B cell (primary cell): ENCODE measurements around the gene ELOVL3. TPM values are rescaled to one million over a fixed set of nuclear protein-coding genes. Genes with fewer than 3 reads are reported as not detected.

Experiments
- ATAC-seq: fragments of 200-7000 bp; cut with Tn5 transposase; one replicate; pipeline ENCODE4 v1.10.0; 2021; ENCODE audit warnings: low read depth, mild to moderate bottlenecking, moderate number of reproducible peaks, moderate library complexity
- CTCF ChIA-PET: fragments of 350-600 bp; sonication (Branson Sonifier 250); formaldehyde crosslinking; loops from one replicate; lab custom pipeline; 2021; ENCODE audit warnings: antibody characterized with exemption, inconsistent platforms; lab: Charles Lee
- POLR2A ChIA-PET: fragments of 350-600 bp; sonication (Branson Sonifier 250); formaldehyde crosslinking; loops from one replicate; lab custom pipeline; 2021; ENCODE audit warnings: antibody characterized with exemption; lab: Charles Lee
- DNase-seq: peaks from one replicate; pipeline ENCODE4 v3.0.0; 2013
- H2AFZ ChIP-seq: 2 replicates; pipeline ENCODE4 v1.6.1; 2012; ENCODE audit warnings: mild to moderate bottlenecking, low read depth, low read length; ENCODE audit not compliant: insufficient read depth, poor library complexity, severe bottlenecking
- H3K27ac ChIP-seq, 2 donors: 1 replicate in 1 of 2; 2 replicates in 1 of 2; pipeline ENCODE4 v1.5.1; 2012 to 2013; ENCODE audit warnings: low read length in 2 of 2, mild to moderate bottlenecking in 2 of 2, moderate library complexity in 1 of 2
- H3K27me3 ChIP-seq, 4 experiments: fragments of 200-600 bp in 1 of 4; sonication (generic) in 1 of 4; replicated peaks in 1 of 4; 1 replicate in 2 of 4; 2 replicates in 2 of 4; pipeline versions ENCODE4 v1.6.1 to v1.7.0; 2013 to 2016; ENCODE audit warnings: low read length in 3 of 4, mild to moderate bottlenecking in 2 of 4, mixed read lengths in 1 of 4, moderate library complexity in 1 of 4; ENCODE audit not compliant: insufficient read depth in 4 of 4, control insufficient read depth in 3 of 4; ENCODE audit errors: control extremely low read depth in 1 of 4
- H3K36me3 ChIP-seq, 2 experiments: replicated peaks in 1 of 2; 1 replicate in 1 of 2; 2 replicates in 1 of 2; pipeline versions ENCODE4 v1.6.1 to v1.7.1; 2013; ENCODE audit warnings: low read length in 1 of 2; ENCODE audit not compliant: insufficient read depth in 2 of 2, control insufficient read depth in 1 of 2; ENCODE audit errors: control extremely low read depth in 1 of 2, extremely low read depth in 1 of 2
- H3K4me1 ChIP-seq, 2 donors: fragments of 200-600 bp in 1 of 2; sonication (generic) in 1 of 2; 1 replicate in 1 of 2; 2 replicates in 1 of 2; pipeline versions ENCODE4 v1.5.1 to v1.6.1; 2013 to 2017; ENCODE audit warnings: low read length in 2 of 2; ENCODE audit not compliant: control insufficient read depth in 2 of 2, insufficient read depth in 2 of 2
- H3K4me2 ChIP-seq: replicated peaks from 2 replicates; pipeline ENCODE3; 2012; ENCODE audit warnings: mild to moderate bottlenecking, low read depth, low read length; ENCODE audit not compliant: poor library complexity, severe bottlenecking
- H3K4me3 ChIP-seq, 5 experiments: fragments of 200-600 bp in 1 of 5; sonication (generic) in 1 of 5; 1 replicate in 3 of 5; 2 replicates in 2 of 5; pipeline versions ENCODE4 v1.5.1 to v1.7.0; 2011 to 2016; ENCODE audit warnings: low read length in 4 of 5, mild to moderate bottlenecking in 4 of 5, low read depth in 2 of 5, control low read depth in 1 of 5, moderate library complexity in 1 of 5; ENCODE audit not compliant: insufficient read depth in 1 of 5; ENCODE audit errors: control extremely low read depth in 1 of 5, extremely low read depth in 1 of 5
- H3K79me2 ChIP-seq: fragments of 200-600 bp; sonication (generic); one replicate; pipeline ENCODE4 v1.6.0; 2016; ENCODE audit warnings: low read length; ENCODE audit not compliant: control insufficient read depth, insufficient read depth
- H3K9ac ChIP-seq: fragments of 200-600 bp; sonication (generic); 2 replicates; pipeline ENCODE4 v1.6.1; 2017; ENCODE audit warnings: mild to moderate bottlenecking, low read length, moderate library complexity
- H3K9me3 ChIP-seq, 3 donors: one replicate each; pipeline versions ENCODE4 v1.6.1 to v1.7.1; 2013; ENCODE audit warnings: low read length in 2 of 3; ENCODE audit not compliant: control insufficient read depth in 2 of 3, insufficient read depth in 1 of 3; ENCODE audit errors: control extremely low read depth in 1 of 3
- H4K20me1 ChIP-seq: 2 replicates; pipeline ENCODE4 v1.6.0; 2012; ENCODE audit warnings: mild to moderate bottlenecking, low read length; ENCODE audit not compliant: insufficient read depth, control insufficient read depth, poor library complexity, severe bottlenecking
- H3K27ac Mint-ChIP-seq: one replicate; pipeline ENCODE4 v1.8.0; 2021; ENCODE audit warnings: mixed read lengths
- H3K27me3 Mint-ChIP-seq: one replicate; pipeline ENCODE4 v1.8.0; 2021; ENCODE audit warnings: mixed read lengths
- H3K4me1 Mint-ChIP-seq: one replicate; pipeline ENCODE4 v1.8.0; 2021; ENCODE audit warnings: mixed read lengths
- H3K4me3 Mint-ChIP-seq: one replicate; pipeline ENCODE4 v1.8.0; 2021; ENCODE audit warnings: mixed read lengths
- H3K9me3 Mint-ChIP-seq: one replicate; pipeline ENCODE4 v1.8.0; 2022; ENCODE audit warnings: mixed read lengths; ENCODE audit not compliant: insufficient read depth
- CTCF ChIP-seq: fragments of 200-600 bp; IDR thresholded peaks from one replicate; pipeline ENCODE4 v1.8.0; 2022; ENCODE audit warnings: antibody characterized with exemption, mild to moderate bottlenecking
- EZH2 ChIP-seq: IDR thresholded peaks from 2 replicates; pipeline ENCODE4 v1.6.1; 2012; ENCODE audit warnings: borderline replicate concordance, low read depth, mild to moderate bottlenecking, moderate library complexity, low read length; ENCODE audit not compliant: insufficient read depth, poor library complexity, severe bottlenecking
- WGBS: methylation state at CpG from one replicate; pipeline ENCODE4 v1.1.5; 2013; ENCODE audit warnings: missing lambda C conversion rate; ENCODE audit not compliant: insufficient coverage; 5-methylcytosine and 5-hydroxymethylcytosine counted together
- intact Hi-C: fragments of 100-400 bp; cut with micrococcal nuclease; formaldehyde crosslinking; loops from one replicate; pipeline ENCODE4 v1.10.0; 2022
- polyA plus RNA-seq: library from polyadenylated mRNA; depleted of rRNA; stranded (reverse); fragments of >200 nt; gene quantifications from 2 replicates; pipeline ENCODE4 v1.2.3, GENCODE V29; 2012
- total RNA-seq, 2 donors: library from RNA; stranded (reverse); fragments of 120-200 nt in 1 of 2; gene quantifications; 1 replicate in 1 of 2; 2 replicates in 1 of 2; pipeline versions ENCODE4 v1.2.3 to v1.2.4, GENCODE V29; 2013 to 2022

ELOVL3 gene
- total and polyA plus RNA-seq, 2 donors (not counting 1 experiment from before 2014, with no cell fraction given): not detected

GRCh38 chr10:102241032-102241443 lies 14.9 kb downstream of the ELOVL3 start:
- Histone ChIP-seq H3K27ac (no peak overlapping the region), H2AFZ (peak overlapping the region; percentile 76), H3K9ac (peak overlapping the region; percentile 62), H3K36me3 (no peaks in the 10 kb centered on the region), H3K79me2 (peaks cover 13% of the 10 kb centered on the region), H3K4me2 (peak overlapping the region; percentile 93), H3K4me1 (peaks cover 30 to 31% of the 10 kb centered on the region in 2 donors), H3K4me3 (peak overlapping the region in 3 of 5 experiments; percentile 48 to 65 (median 48)), H4K20me1 (peaks cover 16% of the 10 kb centered on the region), H3K9me3 (peaks cover 0 to 16% (median 0%) of the 10 kb centered on the region in 3 donors), H3K27me3 (peaks cover 0 to 51% (median 33%) of the 10 kb centered on the region in 4 experiments)
- no peak overlapping the region for H3K27ac Mint-ChIP-seq
- H3K4me1 Mint-ChIP-seq: peaks cover 35% of the 10 kb centered on the region
- no peaks in the 10 kb centered on the region for H3K9me3 Mint-ChIP-seq
- DNase-seq (no peak), ATAC-seq (no peak)
- POLR2A ChIA-PET: no interaction called here
- peak overlapping the region; percentile 85 for H3K4me3 Mint-ChIP-seq
- CTCF ChIA-PET: interaction anchor here (0.8 to 3.7 kb wide), 5 partner anchors 11 to 221 kb away, joined by 3 to 26 read pairs (median 4); partner anchors contain the start of gene ELOVL3
- 6% methylated on average over 20 of the region's 20 CpGs for WGBS
- intact Hi-C loops: loop anchor here (1.0 to 10.0 kb wide), 4 partner anchors 15 to 886 kb away; partner anchors contain the start of genes ACTR1A, BTRC, ELOVL3 and HPS6
- no peak for TF ChIP-seq CTCF
- peak; percentile 62 for TF ChIP-seq EZH2
- peaks cover 47% of the 10 kb centered on the region for H3K27me3 Mint-ChIP-seq

DNA sequence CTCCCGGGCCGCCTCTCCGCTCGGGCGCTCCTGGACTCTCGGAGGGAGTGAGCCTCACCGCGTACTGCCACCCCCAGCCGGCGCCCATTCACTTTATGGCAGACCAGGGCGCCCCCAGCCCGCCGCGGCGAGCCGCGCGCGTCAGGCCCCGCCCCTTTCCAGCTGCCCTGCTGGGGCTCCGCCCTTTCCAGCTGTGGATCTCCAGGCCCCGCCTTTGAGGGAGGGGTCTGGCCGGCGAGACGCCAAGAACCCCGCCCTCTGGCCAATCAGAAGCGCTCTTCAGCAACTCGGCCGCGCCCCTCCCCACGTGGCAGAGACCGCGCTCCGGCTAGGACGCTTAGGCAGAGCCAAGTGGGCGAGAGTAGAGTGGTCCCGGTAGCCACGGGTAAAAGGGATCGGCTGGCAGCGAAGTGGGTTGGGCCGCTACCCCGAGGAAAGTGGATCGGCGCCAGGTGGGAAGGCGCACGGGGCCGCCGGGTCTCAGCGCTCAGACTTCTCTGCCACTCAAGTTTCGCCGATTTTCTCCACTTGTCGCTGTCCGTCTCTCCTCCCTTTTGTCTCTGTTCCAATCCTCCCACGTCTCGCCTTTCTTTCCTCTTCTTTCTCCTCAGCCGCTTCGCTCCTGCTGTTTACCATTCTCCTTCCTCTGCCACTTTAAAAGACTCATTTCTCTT lies 15.5 kb downstream of the ELOVL3 start, which contains the start of gene PITX3:
Gene PITX3, minus strand, starts transcription at position 69 of the 674 bp plus-strand sequence. CDS start 9,432 bp downstream, outside the sequence.
- peak within 1 kb of the TSS; percentile 85 for H3K4me3 Mint-ChIP-seq
- H3K27ac Mint-ChIP-seq: peak within 1 kb of the TSS; percentile 47
- peak within 1 kb of the TSS; percentile 62 for H3K9ac ChIP-seq
- H3K27me3 Mint-ChIP-seq: peaks cover 41% of the 10 kb centered on the region
- H3K4me1 ChIP-seq: peaks cover 35 to 36% of the 10 kb centered on the region in 2 donors
- H3K4me2 ChIP-seq: peak within 1 kb of the TSS; percentile 93
- H3K4me3 ChIP-seq: peak within 1 kb of the TSS; percentile 21 to 65 (median 48)
- ATAC-seq (peak; percentile 39), DNase-seq (peak; percentile 89)
- H4K20me1 ChIP-seq: peaks cover 16% of the 10 kb centered on the region
- H3K27me3 ChIP-seq: peaks cover 0 to 47% (median 33%) of the 10 kb centered on the region in 4 experiments
- H3K4me1 Mint-ChIP-seq: peaks cover 40% of the 10 kb centered on the region
- CTCF ChIA-PET: interaction anchor here (1.0 to 3.7 kb wide), 4 partner anchors 11 to 158 kb away, joined by 4 to 26 read pairs (median 10); partner anchors contain the start of gene ELOVL3
- 2% methylated on average over 55 of the region's 57 CpGs for WGBS
- no peak within 1 kb of the TSS for H3K27ac ChIP-seq
- peak within 1 kb of the TSS; percentile 76 for H2AFZ ChIP-seq
- H3K9me3 ChIP-seq: peaks cover 0 to 16% (median 0%) of the 10 kb centered on the region in 3 donors
- intact Hi-C loops: loop anchor here (1.0 to 10.0 kb wide), 4 partner anchors 15 to 887 kb away; partner anchors contain the start of genes ACTR1A, BTRC, ELOVL3 and HPS6
- POLR2A ChIA-PET: no interaction called here
- H3K79me2 ChIP-seq: peaks cover 19% of the 10 kb centered on the region
- no peak for TF ChIP-seq CTCF
- no peak for TF ChIP-seq EZH2
- H3K9me3 Mint-ChIP-seq: no peaks in the 10 kb centered on the region
- no peaks in the 10 kb centered on the region for H3K36me3 ChIP-seq
